Kidney epithelial cell (primary cell): ENCODE measurements around the gene FOXRED1. TPM values are rescaled to one million over a fixed set of nuclear protein-coding genes. Genes with fewer than 3 reads are reported as not detected.

Experiments used
- DNase-seq: peaks from one replicate; pipeline ENCODE4 v3.0.0-alpha.2; 2010; ENCODE audit warnings: low read depth
- H3K27me3 ChIP-seq: 2 replicates; pipeline ENCODE4 v1.6.0; 2011; ENCODE audit warnings: low read length; ENCODE audit not compliant: control insufficient read depth, insufficient read depth
- H3K36me3 ChIP-seq: 2 replicates; pipeline ENCODE4 v1.5.1; 2011; ENCODE audit warnings: low read length; ENCODE audit not compliant: control insufficient read depth, insufficient read depth
- H3K4me3 ChIP-seq: 2 replicates; pipeline ENCODE4 v1.5.1; 2011; ENCODE audit warnings: low read depth, mild to moderate bottlenecking, control low read depth, low read length
- total RNA-seq: library from RNA; depleted of rRNA; stranded (reverse); fragments of >200 nt; gene quantifications from 2 replicates; pipeline ENCODE4 v1.2.3, GENCODE V29; 2015
- TF ChIP-seq, protein P1 (sequence below): IDR thresholded peaks from 2 replicates; pipeline ENCODE4 v1.5.1; 2011; ENCODE audit warnings: mild to moderate bottlenecking, moderate library complexity, low read length, control low read depth, inconsistent platforms; ENCODE audit not compliant: insufficient read depth, poor library complexity, severe bottlenecking

The FOXRED1 gene
- total RNA-seq, 1 donor from 2014 or later, result 27.4 TPM

DNA sequence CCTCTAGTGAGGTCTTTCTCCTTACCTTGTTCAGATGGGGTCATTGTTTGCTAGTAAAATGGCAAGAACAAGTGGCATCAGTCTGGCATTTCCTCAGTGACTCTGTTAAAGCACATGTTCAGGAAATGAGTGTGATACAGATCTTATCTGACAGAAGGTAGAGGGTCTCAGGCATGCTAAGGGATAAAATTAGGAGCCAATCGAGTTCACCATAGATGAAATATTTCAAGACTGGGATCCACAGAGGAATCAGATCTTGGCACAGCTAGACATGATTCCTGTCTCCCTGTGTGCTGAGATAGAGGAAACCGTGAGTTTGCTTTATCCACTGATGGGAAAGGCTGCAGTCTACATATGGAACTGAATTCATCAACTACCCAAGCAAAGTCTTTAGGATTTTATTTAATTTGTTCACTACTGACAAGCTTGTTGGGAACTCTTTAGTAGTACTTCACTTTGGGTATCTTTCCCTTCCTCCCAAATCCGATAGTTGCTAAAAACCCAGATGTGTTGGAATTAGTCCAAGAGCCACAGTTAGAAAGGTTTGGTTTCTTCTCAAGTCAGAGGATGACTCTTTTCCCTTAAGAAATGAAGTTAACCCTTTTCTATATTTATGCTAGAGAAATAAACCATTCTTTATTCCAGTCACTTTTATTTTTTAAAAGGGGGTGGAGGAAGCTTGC is 39.0 kb upstream of the FOXRED1 start:
- no peak overlapping the region for H3K4me3 ChIP-seq
- H3K27me3 ChIP-seq, result no peaks in the 10 kb centered on the region
- no peaks in the 10 kb centered on the region for H3K36me3 ChIP-seq
- DNase-seq, result no peak
- TF ChIP-seq, protein P1, sequence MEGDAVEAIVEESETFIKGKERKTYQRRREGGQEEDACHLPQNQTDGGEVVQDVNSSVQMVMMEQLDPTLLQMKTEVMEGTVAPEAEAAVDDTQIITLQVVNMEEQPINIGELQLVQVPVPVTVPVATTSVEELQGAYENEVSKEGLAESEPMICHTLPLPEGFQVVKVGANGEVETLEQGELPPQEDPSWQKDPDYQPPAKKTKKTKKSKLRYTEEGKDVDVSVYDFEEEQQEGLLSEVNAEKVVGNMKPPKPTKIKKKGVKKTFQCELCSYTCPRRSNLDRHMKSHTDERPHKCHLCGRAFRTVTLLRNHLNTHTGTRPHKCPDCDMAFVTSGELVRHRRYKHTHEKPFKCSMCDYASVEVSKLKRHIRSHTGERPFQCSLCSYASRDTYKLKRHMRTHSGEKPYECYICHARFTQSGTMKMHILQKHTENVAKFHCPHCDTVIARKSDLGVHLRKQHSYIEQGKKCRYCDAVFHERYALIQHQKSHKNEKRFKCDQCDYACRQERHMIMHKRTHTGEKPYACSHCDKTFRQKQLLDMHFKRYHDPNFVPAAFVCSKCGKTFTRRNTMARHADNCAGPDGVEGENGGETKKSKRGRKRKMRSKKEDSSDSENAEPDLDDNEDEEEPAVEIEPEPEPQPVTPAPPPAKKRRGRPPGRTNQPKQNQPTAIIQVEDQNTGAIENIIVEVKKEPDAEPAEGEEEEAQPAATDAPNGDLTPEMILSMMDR, result no peak

GRCh38 chr11:126231725-126232459 is 37.1 kb upstream of the FOXRED1 start:
- no peak for DNase-seq
- Histone ChIP-seq H3K36me3 (no peaks in the 10 kb centered on the region), H3K4me3 (no peak overlapping the region), H3K27me3 (no peaks in the 10 kb centered on the region)
- TF ChIP-seq, protein P1, result no peak

DNA sequence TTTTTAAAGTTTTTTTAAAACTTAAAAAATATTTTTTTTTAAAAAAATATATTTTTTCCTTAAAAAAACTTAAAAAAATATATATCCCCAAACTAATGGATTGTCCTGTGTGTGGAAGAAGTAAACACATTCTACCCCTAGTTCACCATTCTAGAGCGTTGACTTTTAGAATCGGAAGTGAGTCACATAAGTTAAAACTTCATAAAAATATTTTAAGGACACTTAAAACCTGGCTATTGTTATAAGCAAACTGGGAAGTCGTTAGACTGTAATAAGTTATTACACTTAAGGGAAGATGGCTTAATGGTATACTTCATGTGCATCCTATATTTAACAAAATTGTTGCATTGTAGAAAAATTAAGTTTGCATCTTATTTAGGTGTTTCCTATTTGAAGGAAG is 36.3 kb upstream of the FOXRED1 start:
- TF ChIP-seq, protein P1, result no peak
- Histone ChIP-seq H3K4me3 (no peak overlapping the region), H3K36me3 (no peaks in the 10 kb centered on the region), H3K27me3 (no peaks in the 10 kb centered on the region)
- DNase-seq, result no peak

GRCh38 chr11:126233391-126233790 is 35.6 kb upstream of the FOXRED1 start:
- TF ChIP-seq, protein P1, result no peak
- no peaks in the 10 kb centered on the region for H3K27me3 ChIP-seq
- DNase-seq, result no peak
- no peak overlapping the region for H3K4me3 ChIP-seq
- H3K36me3 ChIP-seq, result no peaks in the 10 kb centered on the region

DNA sequence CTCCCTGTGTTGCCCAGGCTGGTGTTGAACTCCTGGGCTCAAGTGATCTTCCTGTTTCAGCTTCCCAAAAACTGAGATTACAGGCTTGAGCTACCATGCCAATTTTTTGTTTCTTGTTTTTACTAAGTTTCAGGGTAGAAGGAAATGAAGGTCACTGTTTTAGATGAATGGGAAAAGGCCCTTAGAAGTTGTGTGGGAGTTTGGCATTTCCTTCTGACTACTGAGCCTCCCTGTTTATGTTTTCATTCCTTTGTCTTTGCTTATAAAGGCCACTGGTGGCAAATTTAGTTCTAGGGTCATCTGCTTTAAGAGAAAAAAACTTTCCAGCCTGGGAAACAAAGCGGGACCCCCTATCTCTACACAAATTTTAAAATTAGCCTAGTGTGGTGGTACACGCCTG is 22.3 kb upstream of the FOXRED1 start:
- H3K27me3 ChIP-seq, result no peaks in the 10 kb centered on the region
- TF ChIP-seq, protein P1, result no peak
- DNase-seq, result no peak
- no peak overlapping the region for H3K4me3 ChIP-seq
- no peaks in the 10 kb centered on the region for H3K36me3 ChIP-seq
